GM18507 (cell line): ENCODE data around the gene CRYBA4.

ENCODE experiments used
- DNase-seq: peaks from one replicate; pipeline ENCODE4 v3.0.0; 2011; ENCODE audit warnings: low read depth; ENCODE audit not compliant: insufficient read length; ENCODE audit errors: extremely low spot score
- FAIRE-seq: peaks from 2 replicates; lab custom pipeline; 2011; peaks lifted over from hg19 to GRCh38; lab: Jason Lieb, UNC

Gene CRYBA4

GRCh38 chr22:26621663-26622062 lies at the start of gene CRYBA4:
Gene CRYBA4 (plus strand): TSS chr22:26621963. CDS start chr22:26622597, 634 bp downstream.
- FAIRE-seq (no peak), DNase-seq (no peak)

GRCh38 chr22:26573026-26573662 lies 48.6 kb upstream of the CRYBA4 start:
- FAIRE-seq (no peak), DNase-seq (no peak)

- FAIRE-seq (no peak), DNase-seq (no peak)
These were observed 47.6 kb upstream of the CRYBA4 start for GRCh38 chr22:26574001-26574723.

- DNase-seq (no peak), FAIRE-seq (no peak)
These were observed 45.6 kb upstream of the CRYBA4 start for GRCh38 chr22:26576026-26576680.

GRCh38 chr22:26577081-26577480 lies 44.7 kb upstream of the CRYBA4 start:
- FAIRE-seq (no peak), DNase-seq (no peak)

- peak; percentile 54 for DNase-seq
These were observed 42.4 kb upstream of the CRYBA4 start for GRCh38 chr22:26579331-26579886.

GRCh38 chr22:26580240-26580962 lies 41.4 kb upstream of the CRYBA4 start:
- FAIRE-seq = no peak
- no peak for DNase-seq

More at GRCh38 chr22:26579331-26579886, 42.4 kb upstream of the CRYBA4 start:
- FAIRE-seq = peak; percentile 82

- DNase-seq (no peak), FAIRE-seq (no peak)
These were observed 40.7 kb upstream of the CRYBA4 start for GRCh38 chr22:26581026-26581425.

- DNase-seq (no peak), FAIRE-seq (no peak)
These were observed 40.1 kb upstream of the CRYBA4 start for GRCh38 chr22:26581633-26582168.

- DNase-seq (no peak), FAIRE-seq (no peak)
These were observed 37.8 kb upstream of the CRYBA4 start for GRCh38 chr22:26584010-26584409.

- DNase-seq (no peak), FAIRE-seq (no peak)
These were observed 36.5 kb upstream of the CRYBA4 start for GRCh38 chr22:26585104-26585790.

- FAIRE-seq = no peak
These were observed 35.0 kb upstream of the CRYBA4 start for GRCh38 chr22:26586556-26587325.

GRCh38 chr22:26587991-26588613 lies 33.7 kb upstream of the CRYBA4 start:
- DNase-seq (no peak), FAIRE-seq (no peak)

More at GRCh38 chr22:26586556-26587325, 35.0 kb upstream of the CRYBA4 start:
- DNase-seq = no peak

GRCh38 chr22:26588729-26589366 lies 32.9 kb upstream of the CRYBA4 start:
- DNase-seq (no peak), FAIRE-seq (no peak)

- FAIRE-seq = no peak
- DNase-seq = no peak
These were observed 32.4 kb upstream of the CRYBA4 start for GRCh38 chr22:26589367-26589844.

- peak; percentile 79 for DNase-seq
These were observed 31.7 kb upstream of the CRYBA4 start, which contains the start of gene TPST2 for GRCh38 chr22:26589845-26590736. Gene TPST2 (minus strand): TSS chr22:26590132. CDS start chr22:26541630, 48,502 bp downstream.

More at GRCh38 chr22:26589845-26590736, 31.7 kb upstream of the CRYBA4 start, which contains the start of gene TPST2:
- peak; percentile 87 for FAIRE-seq
